HG02759 (cell line): Measurements from ENCODE around the gene PLEKHN1.
A peak's percentile ranks its signal among the peaks of the same experiment; 100 is the strongest.
"Not testable (repeated sequence)": the region's sequence is repeated elsewhere in the genome, so short reads cannot be mapped to it uniquely, and the experiment has no call there.

Experiments used
- ATAC-seq: cut with Tn5 transposase; IDR thresholded peaks from one replicate; pipeline ENCODE4 v1.9.1; 2021; ENCODE audit warnings: mild to moderate bottlenecking, moderate library complexity; ENCODE audit not compliant: unreplicated experiment

The PLEKHN1 gene

DNA sequence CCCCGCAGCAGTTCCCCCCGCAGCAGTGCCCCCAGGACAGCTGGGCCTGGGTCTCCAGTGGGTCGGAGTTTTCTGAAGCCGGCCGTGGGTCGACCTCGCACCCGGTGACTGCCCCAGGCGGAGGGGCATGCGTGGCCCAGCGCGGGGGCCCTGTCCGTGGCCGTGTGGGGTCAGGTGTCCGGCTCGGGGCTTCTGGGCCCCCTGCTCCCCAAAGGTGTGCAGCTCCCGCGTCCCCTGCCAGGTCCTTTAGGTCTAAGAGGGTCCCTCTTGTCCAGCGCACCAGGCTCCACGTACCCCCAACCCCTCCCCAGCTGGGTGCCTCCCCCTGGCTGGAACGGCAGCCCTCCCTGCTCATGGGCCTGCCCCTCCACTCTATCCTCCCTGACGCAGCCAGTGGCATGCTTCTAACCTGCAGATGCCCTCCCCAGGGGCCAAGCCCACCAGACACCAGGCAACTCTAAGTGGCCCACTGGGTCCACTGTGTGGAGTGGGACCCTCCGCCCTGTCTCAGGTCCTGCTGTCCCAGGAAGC lies 39.6 kb downstream of the PLEKHN1 start:
- ATAC-seq, result no peak

- no peak for ATAC-seq
Measured at GRCh38 chr1:1006305-1007159, 40.2 kb downstream of the PLEKHN1 start.

DNA sequence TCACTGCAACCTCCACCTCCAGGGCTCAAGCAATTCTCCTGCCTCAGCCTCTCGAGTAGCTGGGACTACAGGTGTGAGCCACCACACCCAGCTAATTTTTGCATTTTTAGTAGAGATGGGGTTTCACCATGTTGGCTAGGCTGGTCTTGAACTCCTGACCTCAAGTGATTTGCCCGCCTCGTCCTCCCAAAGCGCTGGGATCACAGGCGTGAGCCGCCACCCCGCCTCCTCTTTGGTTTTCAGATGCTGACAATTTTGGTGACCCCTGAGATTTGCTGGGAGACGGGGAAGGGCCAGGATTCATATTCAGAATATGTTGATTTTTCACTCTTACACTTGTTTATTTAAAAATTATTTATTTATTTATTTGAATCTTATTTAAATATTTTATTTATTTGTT lies 43.8 kb downstream of the PLEKHN1 start:
- not testable (repeated sequence) for ATAC-seq

DNA sequence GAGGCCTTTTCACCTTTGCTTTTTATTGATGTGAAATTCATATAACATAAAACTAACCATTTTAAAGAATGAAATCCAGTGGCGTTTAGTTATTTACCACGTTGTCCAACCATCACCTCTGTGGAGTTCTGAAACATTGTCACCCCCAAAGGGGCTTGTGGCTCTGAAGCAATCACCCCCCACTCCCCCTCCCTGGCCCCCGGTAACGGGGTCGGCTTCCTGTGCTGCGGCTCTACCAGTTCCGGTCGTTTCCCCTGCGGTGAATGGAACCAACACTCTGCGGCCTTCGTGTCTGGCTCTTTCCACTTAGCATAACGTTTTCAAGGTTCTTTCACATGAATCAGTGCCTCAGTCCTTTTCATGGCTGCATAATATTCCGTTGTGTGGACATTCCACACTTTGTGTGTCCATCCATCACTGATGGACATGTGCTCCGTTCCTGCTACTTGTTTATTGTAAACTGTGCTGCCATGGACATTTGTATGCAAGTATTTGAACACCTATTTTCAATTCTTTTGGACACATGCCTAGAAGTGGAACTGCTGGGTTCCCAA lies 45.2 kb downstream of the PLEKHN1 start:
- no peak for ATAC-seq

GRCh38 chr1:1012736-1013104 lies 46.4 kb downstream of the PLEKHN1 start:
- ATAC-seq, result not testable (repeated sequence)

- ATAC-seq, result peak; percentile 83
Measured at GRCh38 chr1:1013105-1013921, 47.0 kb downstream of the PLEKHN1 start, which contains the start of gene ISG15. Gene ISG15 (plus strand): TSS chr1:1013497. CDS start chr1:1013574, 77 bp downstream.

DNA sequence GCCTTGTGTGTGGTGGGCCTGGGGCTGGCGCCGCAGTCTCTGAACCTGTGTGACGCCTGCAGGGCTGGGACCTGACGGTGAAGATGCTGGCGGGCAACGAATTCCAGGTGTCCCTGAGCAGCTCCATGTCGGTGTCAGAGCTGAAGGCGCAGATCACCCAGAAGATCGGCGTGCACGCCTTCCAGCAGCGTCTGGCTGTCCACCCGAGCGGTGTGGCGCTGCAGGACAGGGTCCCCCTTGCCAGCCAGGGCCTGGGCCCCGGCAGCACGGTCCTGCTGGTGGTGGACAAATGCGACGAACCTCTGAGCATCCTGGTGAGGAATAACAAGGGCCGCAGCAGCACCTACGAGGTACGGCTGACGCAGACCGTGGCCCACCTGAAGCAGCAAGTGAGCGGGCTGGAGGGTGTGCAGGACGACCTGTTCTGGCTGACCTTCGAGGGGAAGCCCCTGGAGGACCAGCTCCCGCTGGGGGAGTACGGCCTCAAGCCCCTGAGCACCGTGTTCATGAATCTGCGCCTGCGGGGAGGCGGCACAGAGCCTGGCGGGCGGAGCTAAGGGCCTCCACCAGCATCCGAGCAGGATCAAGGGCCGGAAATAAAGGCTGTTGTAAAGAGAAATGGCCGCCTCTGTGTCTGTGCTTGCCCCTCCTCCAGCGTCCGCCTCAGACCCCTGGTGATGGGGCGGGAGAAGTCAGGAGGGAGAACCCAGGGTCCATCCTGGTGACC lies 47.8 kb downstream of the PLEKHN1 start:
- no peak for ATAC-seq

DNA sequence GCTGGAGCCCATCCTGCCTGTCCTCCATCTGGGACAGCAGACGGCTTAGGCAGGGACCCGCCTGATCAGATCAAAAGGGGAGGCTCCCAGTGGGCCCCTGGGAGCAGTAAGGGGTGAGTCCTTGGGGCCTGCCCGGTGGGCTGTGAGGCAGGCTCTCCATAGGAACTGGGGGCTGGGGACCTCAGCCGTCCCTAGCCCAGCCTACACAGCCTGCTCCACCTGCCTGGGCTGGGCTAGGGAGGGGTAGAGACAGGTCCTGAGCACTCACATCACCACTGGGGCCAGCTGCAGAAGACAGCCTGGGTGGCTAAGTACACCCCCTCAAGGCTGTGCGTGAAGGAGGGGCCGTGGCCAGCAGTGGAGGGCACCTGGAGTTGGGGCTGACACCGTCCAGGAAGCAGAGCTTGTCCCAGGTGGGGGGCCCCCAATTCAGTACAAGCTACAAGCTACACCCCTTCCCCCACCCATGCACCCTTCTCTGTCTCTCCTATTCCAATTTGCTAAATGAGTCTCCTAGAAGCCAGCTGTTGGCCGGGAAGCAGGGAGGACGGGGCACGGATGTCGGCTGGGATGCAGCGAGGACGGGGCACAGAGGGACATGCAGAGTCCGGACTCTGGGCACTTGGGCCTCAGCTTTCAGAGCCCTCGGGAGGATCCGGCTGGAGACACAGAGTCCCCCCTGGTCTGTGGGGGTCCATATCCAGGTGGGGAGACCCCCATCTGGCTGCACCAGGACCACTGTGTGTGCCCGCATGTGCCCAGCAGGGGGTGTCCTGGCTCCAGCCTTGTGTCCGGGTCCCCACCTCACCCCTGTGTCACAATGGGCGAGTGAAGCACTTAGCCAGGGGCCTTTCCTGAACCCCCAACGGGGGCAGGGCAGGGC lies 48.8 kb downstream of the PLEKHN1 start:
- ATAC-seq, result no peak

DNA sequence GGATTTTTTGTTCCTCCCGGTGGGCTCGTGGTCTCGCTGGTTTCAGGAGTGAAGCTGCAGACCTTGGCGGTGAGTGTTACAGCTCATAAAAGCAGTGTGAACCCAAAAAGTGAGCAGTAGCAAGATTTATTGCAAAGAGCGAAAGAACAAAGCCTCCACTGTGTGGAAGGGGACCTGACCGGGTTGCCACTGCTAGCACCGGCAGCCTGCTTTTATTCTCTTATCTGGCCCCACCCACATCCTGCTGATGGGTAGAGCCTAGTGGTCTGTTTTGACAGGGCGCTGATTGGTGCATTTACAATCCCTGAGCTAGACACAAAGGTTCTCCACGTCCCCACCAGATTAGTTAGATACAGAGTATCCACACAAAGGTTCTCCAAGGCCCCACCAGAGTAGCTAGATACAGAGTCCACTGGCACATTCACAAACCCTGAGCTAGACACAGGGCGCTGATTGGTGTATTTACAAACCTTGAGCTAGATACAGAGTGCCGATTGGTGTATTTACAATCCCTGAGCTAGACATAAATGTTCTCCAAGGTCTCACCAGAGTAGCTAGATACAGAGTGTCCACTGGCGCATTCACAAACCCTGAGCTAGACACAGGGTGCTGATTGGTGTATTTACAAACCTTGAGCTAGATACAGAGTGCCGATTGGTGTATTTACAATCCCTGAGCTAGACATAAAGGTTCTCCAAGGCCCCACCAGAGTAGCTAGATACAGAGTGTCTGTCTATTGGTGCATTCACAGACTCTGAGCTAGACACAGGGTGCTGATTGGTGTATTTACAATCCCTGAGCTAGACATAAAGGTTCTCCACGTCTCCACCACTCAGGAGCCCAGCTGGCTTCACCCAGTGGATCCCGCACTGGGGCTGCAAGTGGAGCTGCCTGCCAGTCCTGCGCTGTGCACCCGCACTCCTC lies 51.4 kb downstream of the PLEKHN1 start:
- not testable (repeated sequence) for ATAC-seq

DNA sequence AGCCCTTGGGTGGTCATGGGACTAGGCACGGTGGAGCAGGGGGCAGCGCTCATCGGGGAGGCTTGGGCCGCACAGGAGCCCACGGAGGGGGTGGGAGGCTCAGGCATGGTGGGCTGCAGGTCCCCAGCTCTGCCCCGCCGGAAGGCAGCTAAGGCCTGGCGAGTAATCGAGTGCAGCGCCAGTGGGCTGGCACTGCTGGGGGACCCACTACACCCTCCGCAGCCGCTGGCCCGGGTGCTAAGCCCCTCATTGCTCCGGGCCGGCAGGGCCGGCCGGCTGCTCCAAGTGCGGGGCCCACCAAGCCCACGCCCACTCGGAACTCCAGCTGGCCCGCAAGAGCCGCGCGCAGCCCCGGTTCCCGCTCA lies 52.0 kb downstream of the PLEKHN1 start:
- ATAC-seq, result not testable (repeated sequence)

GRCh38 chr1:1019122-1019999 lies 53.1 kb downstream of the PLEKHN1 start:
- ATAC-seq, result peak; percentile 77

DNA sequence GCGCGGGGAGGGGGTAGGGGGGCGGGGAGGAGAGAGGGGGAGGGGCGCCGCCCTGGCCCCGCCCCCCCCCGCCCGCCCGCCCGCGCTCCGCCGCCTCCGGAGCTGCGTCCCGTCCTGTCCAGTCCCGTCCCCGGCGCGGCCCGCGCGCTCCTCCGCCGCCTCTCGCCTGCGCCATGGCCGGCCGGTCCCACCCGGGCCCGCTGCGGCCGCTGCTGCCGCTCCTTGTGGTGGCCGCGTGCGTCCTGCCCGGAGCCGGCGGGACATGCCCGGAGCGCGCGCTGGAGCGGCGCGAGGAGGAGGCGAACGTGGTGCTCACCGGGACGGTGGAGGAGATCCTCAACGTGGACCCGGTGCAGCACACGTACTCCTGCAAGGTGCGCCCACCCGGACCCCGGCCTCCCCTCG lies 53.7 kb downstream of the PLEKHN1 start, which contains the start of gene AGRN:
Gene AGRN (plus strand): TSS at position 121 of the 405 bp plus-strand sequence. CDS start 53 bp downstream, at position 174.
- peak; percentile 36 for ATAC-seq

DNA sequence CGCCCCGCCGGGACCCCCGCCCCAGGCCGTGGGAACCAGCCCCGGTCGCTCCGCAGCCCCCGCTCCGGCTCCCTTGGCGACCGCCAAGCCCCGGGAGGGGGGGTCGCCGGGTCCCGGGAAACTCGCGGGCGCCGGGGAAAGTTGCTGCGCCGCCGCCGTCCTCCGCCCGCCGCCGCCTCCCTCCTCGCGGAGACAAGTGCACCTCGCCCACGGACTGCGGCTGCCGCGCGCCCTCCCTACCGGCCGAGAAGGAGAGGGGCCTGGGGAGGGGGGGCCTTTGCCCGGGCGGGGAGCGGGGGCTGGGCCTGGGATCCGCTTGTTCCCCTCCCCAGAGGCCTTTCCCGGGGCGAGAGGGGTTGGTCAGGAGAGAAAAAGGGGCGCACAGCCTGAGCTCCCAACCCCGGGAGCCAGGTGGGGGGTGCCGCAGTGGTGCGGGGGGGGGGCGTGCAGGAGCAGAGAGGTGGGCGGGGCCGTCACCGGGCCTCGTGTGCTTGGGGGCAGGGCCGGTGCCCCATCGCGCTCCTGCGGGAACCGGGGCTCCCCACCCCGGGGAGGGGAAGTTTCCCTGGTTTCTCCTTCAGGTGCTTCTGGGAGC lies 54.2 kb downstream of the PLEKHN1 start:
- ATAC-seq, result peak; percentile 2

GRCh38 chr1:1021010-1021919 lies 55.0 kb downstream of the PLEKHN1 start:
- no peak for ATAC-seq

DNA sequence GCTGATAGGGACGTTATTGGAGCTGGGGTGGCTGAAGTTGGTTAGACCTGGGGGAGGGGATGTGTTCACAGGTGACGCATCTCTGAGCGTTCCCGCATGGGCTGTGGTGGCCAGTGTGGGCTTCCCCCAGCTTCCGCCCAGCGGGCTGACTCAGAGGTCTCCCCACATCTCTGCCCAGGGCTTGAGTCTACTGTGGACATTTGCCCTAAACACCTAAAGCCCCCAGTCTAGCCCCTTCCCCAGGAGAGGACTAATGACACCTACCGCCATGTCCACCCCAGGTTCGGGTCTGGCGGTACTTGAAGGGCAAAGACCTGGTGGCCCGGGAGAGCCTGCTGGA lies 55.6 kb downstream of the PLEKHN1 start:
- ATAC-seq, result no peak

- ATAC-seq, result no peak
Measured at GRCh38 chr1:1022302-1023009, 56.2 kb downstream of the PLEKHN1 start.
